Spleen (tissue), 11 donors: Measurements from ENCODE around the gene VSIG4. TPM values are rescaled to one million over a fixed set of nuclear protein-coding genes. Genes with fewer than 3 reads are reported as not detected.

Experiments
- DNase-seq: peaks from one replicate; pipeline ENCODE4 v3.0.0-alpha.2; 2020
- H3K27ac ChIP-seq, 8 donors: fragments of 200-600 bp; sonication (generic) in 7 of 8; 1 replicate in 4 of 8; 2 replicates in 4 of 8; pipeline versions ENCODE4 v1.5.0 to v1.8.0; 2016 to 2021; ENCODE audit warnings: inconsistent platforms in 4 of 8, mild to moderate bottlenecking in 4 of 8, moderate library complexity in 1 of 8
- H3K27me3 ChIP-seq, 7 donors: fragments of 200-600 bp; sonication (generic) in 6 of 7; replicated peaks in 1 of 7; 1 replicate in 4 of 7; 2 replicates in 3 of 7; pipeline versions ENCODE4 v1.5.0 to v1.8.0; 2016 to 2021; ENCODE audit warnings: inconsistent platforms in 3 of 7, mild to moderate bottlenecking in 1 of 7
- H3K36me3 ChIP-seq, 6 donors: fragments of 200-600 bp; sonication (generic) in 5 of 6; 1 replicate in 4 of 6; 2 replicates in 2 of 6; pipeline versions ENCODE4 v1.5.0 to v1.8.0; 2016 to 2021; ENCODE audit warnings: inconsistent platforms in 2 of 6
- H3K4me1 ChIP-seq, 6 donors: fragments of 200-600 bp; sonication (generic) in 5 of 6; 1 replicate in 3 of 6; 2 replicates in 3 of 6; pipeline versions ENCODE4 v1.5.0 to v1.8.0; 2016 to 2021; ENCODE audit warnings: inconsistent platforms in 3 of 6
- H3K4me3 ChIP-seq, 8 donors: fragments of 200-600 bp; sonication (generic) in 7 of 8; 1 replicate in 4 of 8; 2 replicates in 4 of 8; pipeline versions ENCODE4 v1.5.0 to v1.8.0; 2016 to 2021; ENCODE audit warnings: inconsistent platforms in 4 of 8, mild to moderate bottlenecking in 4 of 8, moderate library complexity in 2 of 8
- H3K9me3 ChIP-seq, 8 donors: fragments of 200-600 bp; sonication (generic) in 7 of 8; 1 replicate in 4 of 8; 2 replicates in 4 of 8; pipeline versions ENCODE4 v1.5.0 to v1.8.0; 2016 to 2021; ENCODE audit warnings: inconsistent platforms in 4 of 8
- POLR2A ChIP-seq, 3 donors: fragments of 450-650 bp; IDR thresholded peaks; one replicate each; pipeline ENCODE4 v1.5.1; 2017; ENCODE audit warnings: antibody characterized with exemption in 3 of 3, mild to moderate bottlenecking in 1 of 3
- POLR2AphosphoS5 ChIP-seq, 3 donors: sonication (generic); formaldehyde crosslinking; IDR thresholded peaks; one replicate each; pipeline ENCODE4 v1.5.1; 2017; ENCODE audit warnings: antibody characterized with exemption in 3 of 3
- WGBS, 5 donors: extraction: QIAGEN DNeasy Blood & Tissue Kit in 3 of 5; methylation state at CpG; one replicate each; pipeline versions ENCODE4 v1.1.5 to v1.1.7; 2013 to 2018; 5-methylcytosine and 5-hydroxymethylcytosine counted together
- intact Hi-C: fragments of 100-400 bp; cut with DNase I; formaldehyde crosslinking; loops from one replicate; pipeline ENCODE4 v1.15.0; 2023; ENCODE audit warnings: low total_unique reads
- polyA plus RNA-seq, 3 donors: library from polyadenylated mRNA; stranded (reverse); fragments of 200-250 nt; gene quantifications; one replicate each; pipeline ENCODE4 v1.2.1, GENCODE V29; 2013
- total RNA-seq, 7 donors: library from RNA; depleted of rRNA in 3 of 7; stranded (reverse); fragments of >200 nt in 3 of 7; fragmentation: NEBNext Ultra II Directional in 4 of 7; extraction: Animal tissue kit (Norgen Biotek cat#: 25700) in 4 of 7; gene quantifications; one replicate each; pipeline versions ENCODE4 v1.1.0 to v1.2.1, GENCODE V29; 2016 to 2021
- TF ChIP-seq, protein P1 (sequence below), 11 experiments: fragments of 200-600 bp in 7 of 11; fragments of 450-650 bp in 4 of 11; sonication (generic) in 4 of 11; IDR thresholded peaks in 8 of 11; conservative IDR thresholded peaks in 3 of 11; 1 replicate in 7 of 11; 2 replicates in 4 of 11; pipeline versions ENCODE4 v1.4.0 to v1.8.0; 2016 to 2021; ENCODE audit warnings: antibody characterized with exemption in 11 of 11, inconsistent platforms in 4 of 11, mild to moderate bottlenecking in 1 of 11
- donor health status: healthy with polysubstance abuse.
- donor health status: DM: no; HTN: no; CAD: no; lungs with moderate emphysema.
- donor health status: DM: no; HTN: no; CAD: no.
- donor health status: Bipolar disorder and iron deficiency.
- donor health status: healthy.
- donor health status: DM: no; HTN: no; CAD: no.
- donor health status: DM: yes; HTN: yes; CAD: no.

Gene VSIG4
- total and polyA plus RNA-seq, 10 donors = 6.3 to 255 (median 49.7) TPM

DNA sequence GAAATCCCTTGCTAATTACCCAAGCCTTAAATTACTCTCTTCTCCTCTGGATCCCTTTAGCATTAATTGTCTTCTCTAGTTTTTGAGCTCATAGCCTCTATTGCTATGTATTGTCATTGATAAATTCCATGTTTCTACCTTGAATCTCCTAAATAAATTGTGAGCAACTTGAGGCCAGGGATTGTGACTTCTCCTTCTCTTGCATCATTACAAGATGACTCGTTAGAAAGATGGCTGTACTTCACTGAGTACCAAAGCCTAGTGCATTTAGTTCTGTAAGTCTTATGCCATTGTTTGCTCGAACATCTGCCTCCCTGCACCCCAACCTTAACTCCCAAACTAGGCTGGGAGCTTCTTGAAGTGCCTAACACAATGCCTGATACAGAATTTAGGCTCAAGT, 15.3 kb downstream of the VSIG4 start:
- Histone ChIP-seq H3K27ac (peak overlapping the region in 2 of 8 donors; percentile 31 to 92), H3K9me3 (no peaks in the 10 kb centered on the region), H3K4me3 (no peak overlapping the region), H3K4me1 (peaks cover 0 to 32% (median 6%) of the 10 kb centered on the region in 6 donors), H3K27me3 (no peaks in the 10 kb centered on the region), H3K36me3 (peaks cover 0 to under 1% (median 0%) of the 10 kb centered on the region in 6 donors)
- DNase-seq = no peak
- TF ChIP-seq POLR2AphosphoS5 (IDR thresholded peaks at IDR 0.05) (peak in 1 of 3 donors; percentile 19), POLR2A (IDR thresholded peaks at IDR 0.05) (no peak)
- WGBS, 5 donors = 61 to 91% (median 69%) methylated on average over 2 of the region's 2 CpGs
- intact Hi-C loops = no loop called here

DNA sequence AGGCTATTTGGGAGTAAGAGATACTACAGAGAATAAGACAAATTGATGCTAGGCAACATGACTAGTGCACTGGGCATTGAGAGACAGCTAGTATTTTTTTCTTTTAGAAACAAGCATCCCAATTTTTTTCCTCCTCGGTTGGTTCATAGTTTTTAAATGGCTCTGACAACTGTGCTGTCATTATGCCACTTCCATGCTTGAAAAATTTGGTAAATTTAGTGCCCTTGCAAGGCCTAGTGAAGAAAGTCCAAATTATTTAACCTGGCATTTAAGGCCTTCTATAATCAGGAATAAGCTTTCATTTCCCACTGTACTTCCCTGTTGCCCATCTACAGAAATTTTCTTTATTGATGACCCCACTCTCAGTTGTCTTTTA, 15.8 kb downstream of the VSIG4 start:
- no peak for DNase-seq
- intact Hi-C loops = no loop called here
- Histone ChIP-seq H3K36me3 (peaks cover 0 to 5% (median 0%) of the 10 kb centered on the region in 6 donors), H3K27ac (peak overlapping the region in 2 of 8 donors; percentile 92 to 94), H3K27me3 (no peaks in the 10 kb centered on the region), H3K4me1 (peaks cover 0 to 36% (median 6%) of the 10 kb centered on the region in 6 donors), H3K4me3 (no peak overlapping the region), H3K9me3 (no peaks in the 10 kb centered on the region)
- 49 to 100% (median 79%) methylated on average over 1 of the region's 1 CpG for WGBS, 5 donors
- TF ChIP-seq POLR2AphosphoS5 (IDR thresholded peaks at IDR 0.05) = no peak
- TF ChIP-seq, protein P1, sequence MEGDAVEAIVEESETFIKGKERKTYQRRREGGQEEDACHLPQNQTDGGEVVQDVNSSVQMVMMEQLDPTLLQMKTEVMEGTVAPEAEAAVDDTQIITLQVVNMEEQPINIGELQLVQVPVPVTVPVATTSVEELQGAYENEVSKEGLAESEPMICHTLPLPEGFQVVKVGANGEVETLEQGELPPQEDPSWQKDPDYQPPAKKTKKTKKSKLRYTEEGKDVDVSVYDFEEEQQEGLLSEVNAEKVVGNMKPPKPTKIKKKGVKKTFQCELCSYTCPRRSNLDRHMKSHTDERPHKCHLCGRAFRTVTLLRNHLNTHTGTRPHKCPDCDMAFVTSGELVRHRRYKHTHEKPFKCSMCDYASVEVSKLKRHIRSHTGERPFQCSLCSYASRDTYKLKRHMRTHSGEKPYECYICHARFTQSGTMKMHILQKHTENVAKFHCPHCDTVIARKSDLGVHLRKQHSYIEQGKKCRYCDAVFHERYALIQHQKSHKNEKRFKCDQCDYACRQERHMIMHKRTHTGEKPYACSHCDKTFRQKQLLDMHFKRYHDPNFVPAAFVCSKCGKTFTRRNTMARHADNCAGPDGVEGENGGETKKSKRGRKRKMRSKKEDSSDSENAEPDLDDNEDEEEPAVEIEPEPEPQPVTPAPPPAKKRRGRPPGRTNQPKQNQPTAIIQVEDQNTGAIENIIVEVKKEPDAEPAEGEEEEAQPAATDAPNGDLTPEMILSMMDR (IDR thresholded peaks at IDR 0.05 in 8 of 11, conservative IDR thresholded peaks at IDR 0.05 in 3 of 11) = no peak
- no peak for TF ChIP-seq POLR2A (IDR thresholded peaks at IDR 0.05)

DNA sequence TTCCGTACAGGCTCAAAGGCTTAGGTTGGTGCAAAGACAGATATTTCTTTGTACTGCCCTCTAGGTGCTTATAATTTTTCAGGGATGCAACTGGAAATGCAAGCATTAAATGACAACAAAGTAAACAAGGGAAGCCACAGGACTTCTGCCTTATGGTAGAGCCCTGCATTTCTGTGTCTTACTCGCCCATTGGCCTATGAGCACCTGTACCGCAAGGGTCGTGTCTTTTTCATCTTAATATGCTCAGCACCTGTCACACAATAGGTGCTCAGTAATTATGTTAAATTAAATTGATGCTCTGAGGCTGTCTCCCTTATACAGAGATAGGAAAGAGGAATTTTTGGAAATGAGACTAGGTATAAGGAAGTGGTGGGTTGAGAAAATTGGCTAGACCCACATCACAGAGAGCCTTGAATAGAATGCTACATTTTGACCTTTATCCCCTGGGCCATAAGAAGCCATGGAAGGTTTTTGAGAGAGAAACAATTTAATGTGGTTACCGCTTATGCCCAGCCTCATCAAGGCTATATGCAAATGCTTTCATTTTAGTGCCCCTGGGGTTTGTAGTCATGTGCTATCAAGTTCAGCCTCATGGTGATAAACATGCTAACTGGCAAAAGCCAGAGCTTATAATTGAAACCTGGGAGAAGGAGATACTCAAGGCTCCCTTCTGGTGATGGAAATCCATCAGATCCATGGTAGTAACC, 16.3 kb downstream of the VSIG4 start:
- intact Hi-C loops = no loop called here
- Histone ChIP-seq H3K27ac (peak overlapping the region in 3 of 8 donors; percentile 88 to 94 (median 92)), H3K9me3 (no peaks in the 10 kb centered on the region), H3K4me1 (peaks cover 0 to 42% (median 6%) of the 10 kb centered on the region in 6 donors), H3K36me3 (peaks cover 0 to 10% (median 0%) of the 10 kb centered on the region in 6 donors), H3K4me3 (no peak overlapping the region), H3K27me3 (no peaks in the 10 kb centered on the region)
- no peak for TF ChIP-seq POLR2A (IDR thresholded peaks at IDR 0.05)
- peak in 1 of 3 donors; percentile 2 for TF ChIP-seq POLR2AphosphoS5 (IDR thresholded peaks at IDR 0.05)
- TF ChIP-seq, protein P1 (IDR thresholded peaks at IDR 0.05 in 8 of 11, conservative IDR thresholded peaks at IDR 0.05 in 3 of 11) = peak in 2 of 11 experiments; percentile 17 to 19
- no peak for DNase-seq
- 80 to 91% (median 85%) methylated on average over 5 of the region's 5 CpGs for WGBS, 5 donors

DNA sequence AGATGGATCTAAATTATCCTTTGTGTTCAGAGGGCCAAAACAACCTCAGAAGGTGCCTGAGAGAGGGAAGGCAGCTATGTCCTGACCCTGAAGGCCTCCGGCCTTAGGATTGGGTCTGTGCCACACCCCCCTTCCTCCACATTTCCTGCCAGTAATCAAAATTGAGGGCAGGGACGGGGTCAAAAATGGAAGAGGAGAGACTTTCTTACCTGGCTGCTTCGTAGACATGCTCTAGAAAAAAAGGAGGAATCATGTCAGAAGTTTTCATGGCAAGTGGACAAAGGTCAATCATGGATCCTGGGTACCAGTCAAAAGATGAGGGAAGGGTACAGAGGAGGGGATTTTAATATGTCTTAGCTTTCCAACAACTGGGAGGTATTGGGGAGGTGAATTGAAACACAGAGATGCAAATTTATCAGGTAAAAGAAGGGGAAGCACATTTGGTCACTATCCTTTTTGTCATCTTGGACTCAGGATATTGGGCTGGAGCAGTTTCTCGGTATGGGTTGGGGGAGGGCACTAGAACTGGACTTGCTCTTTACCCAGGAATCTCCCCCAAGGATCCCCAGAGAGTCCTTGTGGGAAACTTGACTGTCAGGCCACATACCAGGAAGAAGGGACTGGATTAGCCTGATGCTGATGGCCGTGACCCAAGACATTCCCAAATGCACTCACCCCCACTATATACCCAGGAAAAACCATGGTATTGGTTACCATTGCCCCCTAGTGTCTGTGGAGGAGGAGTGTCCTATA, 17.1 kb downstream of the VSIG4 start:
- no peak overlapping the region for H3K4me3 ChIP-seq
- no peaks in the 10 kb centered on the region for H3K27me3 ChIP-seq
- WGBS, 5 donors = 56 to 70% (median 62%) methylated on average over 5 of the region's 5 CpGs
- peak overlapping the region in 6 of 8 donors; percentile 1 to 94 (median 87) for H3K27ac ChIP-seq
- no peak for DNase-seq
- H3K4me1 ChIP-seq = peaks cover 0 to 48% (median 6%) of the 10 kb centered on the region in 6 donors
- H3K9me3 ChIP-seq = no peaks in the 10 kb centered on the region
- TF ChIP-seq POLR2AphosphoS5 (IDR thresholded peaks at IDR 0.05) = peak in 1 of 3 donors; percentile 54
- TF ChIP-seq, protein P1 (IDR thresholded peaks at IDR 0.05 in 8 of 11, conservative IDR thresholded peaks at IDR 0.05 in 3 of 11) = peak in 3 of 11 experiments; percentile 11 to 22 (median 22)
- TF ChIP-seq POLR2A (IDR thresholded peaks at IDR 0.05) = no peak
- H3K36me3 ChIP-seq = peaks cover 0 to 11% (median 0%) of the 10 kb centered on the region in 6 donors
- intact Hi-C loops = no loop called here
